NCI-H146 treated with DMSO at 0.1 percent for 48 hours (cell line): ENCODE results near the gene ASCC3.

Experiments
- DNase-seq: peaks from one replicate; lab custom pipeline; 2025; ENCODE audit not compliant: unreplicated experiment; lab: John Stamatoyannopoulos, UW

ASCC3 gene

GRCh38 chr6:100612094-100612493, 269.0 kb downstream of the ASCC3 start:
- DNase-seq, result no peak

DNA sequence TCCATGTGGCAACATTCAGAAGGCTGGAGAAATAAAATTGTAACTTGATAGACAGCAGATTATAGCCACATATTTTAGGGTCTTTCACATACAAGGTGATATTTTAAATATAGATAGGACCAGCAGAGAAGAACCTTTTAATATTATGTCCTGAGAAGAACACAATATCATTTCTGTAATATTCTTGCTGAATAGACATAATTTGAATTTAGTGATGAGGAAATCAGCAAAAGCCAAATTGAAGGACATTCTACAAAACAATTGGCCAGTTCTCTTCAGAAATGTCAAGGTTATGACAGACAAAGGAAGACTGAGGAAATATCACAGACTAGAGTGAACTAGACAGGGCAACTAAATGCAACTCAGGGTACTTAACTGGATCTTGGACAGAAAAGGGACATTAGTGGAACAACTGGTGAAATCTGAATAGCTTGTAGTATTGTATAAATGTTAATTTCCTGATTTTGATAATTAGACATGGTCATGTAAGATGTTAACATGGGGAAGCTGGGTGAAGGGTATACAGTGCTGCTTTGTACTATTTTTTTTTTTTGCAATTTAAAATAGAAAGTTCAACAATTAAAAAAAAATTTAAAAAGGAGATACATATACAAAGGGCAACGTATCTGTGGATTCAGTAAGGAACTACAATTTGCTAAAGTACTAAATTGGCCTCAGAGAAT, 281.9 kb downstream of the ASCC3 start:
- DNase-seq, result no peak

DNA sequence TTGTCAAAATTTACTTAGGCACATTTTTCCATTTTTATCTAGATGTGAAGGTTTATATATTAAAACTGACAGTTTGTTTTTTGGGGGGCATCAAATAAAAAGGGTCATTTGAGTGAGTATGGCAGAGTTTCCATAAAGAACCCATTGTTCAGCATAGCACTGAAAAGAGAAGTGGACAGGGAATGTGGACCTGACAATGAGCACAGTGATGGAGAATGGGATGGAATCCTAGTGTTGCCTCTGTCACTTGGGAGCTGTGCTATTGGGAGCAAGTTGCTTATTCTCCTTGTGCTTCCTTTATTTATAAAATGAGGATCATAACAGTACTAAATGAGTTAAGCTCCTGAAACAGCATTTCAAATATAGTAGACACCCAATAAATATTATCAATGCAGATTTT, 285.7 kb downstream of the ASCC3 start:
- DNase-seq, result no peak

DNA sequence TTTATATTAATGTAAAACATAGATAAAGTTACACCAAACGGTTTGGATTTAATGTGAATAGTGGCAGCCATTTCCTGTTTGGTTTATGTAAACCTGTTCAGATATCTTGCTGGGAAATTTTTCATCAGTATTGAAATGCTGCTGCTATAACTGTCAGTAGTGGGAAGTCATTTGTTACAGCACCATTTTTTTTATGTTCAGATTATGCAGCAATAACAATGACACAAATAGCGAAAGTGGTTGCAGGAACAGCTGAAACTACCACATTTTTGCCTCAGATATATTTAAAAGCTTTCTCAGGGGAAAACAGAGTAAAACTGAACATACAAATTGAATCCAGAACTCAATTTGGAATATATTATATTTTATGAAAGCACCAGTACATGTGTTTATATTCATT, 287.6 kb downstream of the ASCC3 start:
- DNase-seq, result peak; percentile 72

DNA sequence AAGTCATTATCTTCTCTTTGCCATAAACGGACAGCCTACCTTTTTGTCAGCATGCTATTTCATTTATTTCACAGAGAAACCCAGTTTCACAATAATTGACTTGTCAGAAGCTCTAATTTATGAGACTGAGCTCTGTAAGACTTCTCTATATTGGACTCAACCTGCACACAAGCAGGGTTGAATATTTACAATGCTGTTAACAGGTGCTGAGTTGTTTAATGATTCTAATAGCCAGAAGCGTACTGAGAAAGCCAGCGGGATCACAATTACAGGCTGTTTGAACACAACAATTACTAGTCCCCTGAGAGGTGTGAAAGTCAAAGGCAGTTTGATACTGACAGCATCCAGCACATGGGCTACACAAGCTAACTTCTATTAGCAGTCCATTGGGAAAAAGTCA, 288.2 kb downstream of the ASCC3 start:
- DNase-seq, result peak; percentile 99

DNA sequence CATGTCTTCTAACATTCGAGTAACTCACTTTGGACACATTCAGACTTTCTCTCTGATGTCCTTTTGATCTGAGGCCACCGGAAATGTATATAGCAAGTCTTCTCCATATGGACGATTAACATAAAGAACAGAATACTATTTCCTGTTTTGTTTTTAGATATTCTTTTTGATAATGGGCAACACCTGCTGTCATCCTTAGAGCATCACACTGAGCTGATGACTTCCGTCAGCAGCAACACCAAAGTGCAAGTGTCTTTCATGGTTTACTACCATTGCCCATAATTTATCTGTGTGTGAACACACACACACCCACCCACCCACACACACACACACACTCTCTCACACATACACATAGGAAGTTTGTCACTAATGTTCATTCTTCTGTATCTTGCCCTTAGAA, 303.7 kb downstream of the ASCC3 start:
- no peak for DNase-seq

GRCh38 chr6:100575921-100576320, 305.2 kb downstream of the ASCC3 start:
- DNase-seq, result no peak

DNA sequence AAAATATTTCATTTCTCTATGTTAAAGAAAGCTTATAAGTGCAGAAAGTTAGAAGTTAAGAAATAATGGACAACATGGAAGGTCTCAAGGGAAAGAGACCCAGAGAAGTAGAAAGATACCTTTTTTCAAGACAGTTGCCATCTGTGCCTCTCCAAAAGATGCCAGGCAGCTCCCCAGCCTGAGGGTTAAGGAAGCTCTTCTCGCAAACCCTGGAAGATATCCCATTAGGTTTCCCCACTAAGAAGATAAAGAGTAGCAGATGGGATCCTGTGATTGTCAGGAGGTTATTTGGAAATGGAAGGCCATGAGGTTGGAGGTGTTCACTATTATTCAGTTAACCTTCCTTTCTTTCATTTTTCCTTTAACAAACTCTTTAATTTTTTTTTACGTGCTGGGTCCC, 306.3 kb downstream of the ASCC3 start:
- DNase-seq, result no peak

GRCh38 chr6:100573166-100573565, 308.0 kb downstream of the ASCC3 start:
- no peak for DNase-seq

DNA sequence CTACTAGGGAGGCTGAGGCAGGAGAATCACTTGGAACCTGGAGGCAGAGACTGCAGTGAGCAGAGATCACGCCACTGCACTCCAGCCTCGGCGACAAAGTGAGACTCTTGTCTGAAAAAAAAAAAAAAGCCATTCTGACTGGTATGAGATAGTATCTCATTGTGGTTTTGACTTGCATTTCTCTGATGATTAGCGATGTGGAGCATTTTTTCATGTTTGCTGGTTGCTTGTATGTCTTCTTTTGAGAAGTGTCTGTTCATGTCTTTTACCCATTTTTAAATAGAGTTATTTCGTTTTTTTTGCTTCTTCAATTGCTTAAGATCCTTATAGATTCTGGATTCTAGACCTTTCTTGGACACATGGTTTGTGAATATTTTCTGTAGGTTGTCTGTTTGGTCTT, 312.9 kb downstream of the ASCC3 start:
- DNase-seq, result no peak

GRCh38 chr6:100566563-100566962, 314.6 kb downstream of the ASCC3 start:
- no peak for DNase-seq

DNA sequence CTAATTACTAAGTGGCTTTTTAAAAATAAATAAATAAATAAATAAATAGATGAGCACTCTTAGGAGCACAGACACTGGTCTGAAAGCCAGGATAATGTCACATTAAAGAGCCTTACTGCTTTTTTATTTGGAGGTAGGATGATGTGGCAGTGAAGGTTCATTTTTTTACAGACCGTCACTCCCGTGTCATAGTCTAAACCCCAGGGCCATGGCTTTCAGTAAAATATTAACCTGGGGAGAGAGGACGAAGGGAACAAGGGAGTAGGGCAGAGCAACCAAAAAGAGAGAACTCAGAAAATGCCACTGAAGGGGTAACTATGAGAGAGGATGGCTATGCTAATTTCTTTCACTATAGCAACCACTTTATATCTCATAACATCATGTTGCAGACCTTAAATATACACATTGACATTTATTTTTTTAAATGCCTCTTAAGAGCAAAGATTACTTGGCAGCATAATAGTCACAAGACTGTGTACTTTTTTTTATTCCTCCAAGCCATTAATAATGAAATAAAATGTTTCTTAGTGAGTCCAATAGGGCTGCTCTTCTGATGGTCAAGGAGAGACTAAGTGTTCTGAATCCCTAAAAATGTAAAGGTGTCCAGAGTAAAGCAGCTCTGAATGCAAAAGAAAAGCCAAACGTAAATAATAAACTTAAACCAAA, 315.6 kb downstream of the ASCC3 start:
- no peak for DNase-seq

DNA sequence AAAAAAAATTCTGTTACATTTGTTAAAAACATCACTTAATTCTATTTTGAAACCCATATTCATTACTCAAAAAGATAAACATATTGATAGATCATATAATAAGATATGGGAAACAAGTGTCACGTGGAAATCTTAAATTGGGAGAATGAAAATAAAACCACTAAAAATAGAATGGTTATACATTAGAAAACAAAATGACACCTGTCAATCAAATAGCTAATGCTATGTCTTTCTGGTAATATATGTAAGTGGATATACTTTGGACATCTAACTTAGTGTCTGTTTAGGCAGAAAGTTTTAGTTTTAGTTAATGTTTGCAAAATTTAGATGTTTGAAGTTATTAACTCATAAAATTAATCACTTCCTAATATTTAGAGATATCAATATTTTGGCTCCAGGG, 321.3 kb downstream of the ASCC3 start:
- DNase-seq, result no peak

DNA sequence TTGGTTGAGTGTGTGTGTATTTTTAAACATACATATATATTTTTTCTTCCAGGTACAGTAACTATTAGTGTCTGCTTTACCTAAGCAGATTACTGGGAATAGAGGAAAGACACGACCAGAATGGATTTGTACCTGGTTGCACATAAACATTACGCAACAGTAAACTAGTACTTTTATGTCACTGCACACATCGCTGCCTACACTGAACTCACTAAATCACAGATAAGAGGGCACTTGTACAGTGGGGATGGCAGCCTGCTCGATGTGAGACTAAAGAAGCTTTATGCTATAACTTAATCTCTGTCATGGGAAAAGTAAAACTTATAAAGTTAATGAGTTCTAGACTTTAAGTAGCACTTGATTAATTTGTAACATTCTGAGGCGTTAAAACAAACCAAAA, 326.9 kb downstream of the ASCC3 start:
- peak; percentile 16 for DNase-seq

DNA sequence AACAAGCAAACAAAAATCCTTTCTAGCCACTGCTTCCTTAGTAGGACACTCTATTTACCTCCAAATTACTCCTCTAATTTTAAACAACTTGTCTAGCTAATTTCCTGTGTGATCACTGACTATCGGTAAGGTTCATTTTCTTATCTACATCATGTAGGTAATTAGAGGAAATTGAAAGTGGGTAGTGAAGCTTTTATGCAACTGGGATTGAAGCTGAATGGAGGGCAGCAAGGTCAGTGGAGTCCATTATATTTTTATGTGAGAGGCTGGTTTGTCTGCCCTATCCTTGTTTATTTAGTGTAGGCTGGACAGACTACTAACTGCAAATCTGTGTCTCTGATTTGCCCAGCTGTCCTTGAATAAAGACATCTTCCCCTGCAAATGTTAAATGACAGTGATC, 327.9 kb downstream of the ASCC3 start:
- DNase-seq, result peak; percentile 98

DNA sequence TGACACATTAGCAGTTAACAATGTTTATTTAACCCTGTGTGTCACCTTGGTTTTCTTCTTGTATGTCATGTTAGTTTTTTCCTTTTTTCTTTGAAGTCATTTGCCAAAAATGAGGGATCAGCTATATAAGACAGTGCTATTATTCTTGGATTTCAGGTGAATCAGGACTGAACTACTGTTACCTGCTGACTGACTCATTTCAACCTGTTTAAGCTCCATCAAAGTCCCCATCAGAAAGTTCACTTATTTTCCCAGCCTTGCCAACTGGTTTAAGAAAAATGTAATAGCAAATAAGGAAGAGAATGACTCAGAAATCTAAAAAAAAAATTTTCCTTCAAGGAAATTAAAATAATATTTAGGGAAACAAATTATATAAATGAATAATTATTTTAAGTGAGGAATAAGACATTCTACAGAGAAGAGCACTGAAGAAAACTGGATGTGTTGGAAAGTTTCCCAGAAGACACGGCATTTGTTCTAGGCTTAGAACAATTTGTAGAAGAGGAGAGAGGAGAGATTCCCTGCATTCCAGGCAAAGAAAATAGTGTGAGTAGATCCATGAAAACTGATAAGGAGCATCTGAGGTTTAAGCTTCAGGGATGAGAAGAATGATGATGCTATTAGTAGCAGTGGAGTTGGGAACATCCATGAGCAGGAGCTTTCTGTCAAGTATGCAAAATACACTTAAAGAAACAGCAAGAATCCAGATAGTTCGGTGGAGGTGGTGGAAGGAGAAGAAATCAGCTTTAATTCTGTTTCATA, 331.5 kb downstream of the ASCC3 start:
- DNase-seq, result no peak

- DNase-seq, result no peak
Observed at GRCh38 chr6:100538086-100538485, 343.0 kb downstream of the ASCC3 start.

GRCh38 chr6:100518588-100518987, 362.5 kb downstream of the ASCC3 start:
- DNase-seq, result peak; percentile 55

DNA sequence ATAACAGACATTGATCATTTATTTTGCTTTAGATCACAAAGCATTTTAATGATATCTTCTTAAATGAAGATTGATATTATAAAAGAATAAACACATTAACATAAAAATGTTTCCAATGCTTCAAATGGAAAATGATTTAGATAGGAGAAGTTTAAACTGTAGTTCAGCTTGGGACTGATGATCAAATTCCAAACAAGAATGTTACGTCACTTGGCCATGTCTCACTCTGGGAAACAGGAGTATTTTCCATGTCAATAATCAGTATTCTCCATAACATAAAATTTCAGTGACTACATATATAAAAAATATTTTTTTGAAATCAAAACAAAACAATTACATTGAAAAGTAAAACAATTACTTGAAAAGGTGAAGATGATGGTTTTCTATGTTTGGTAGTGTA, 363.5 kb downstream of the ASCC3 start:
- DNase-seq, result no peak

DNA sequence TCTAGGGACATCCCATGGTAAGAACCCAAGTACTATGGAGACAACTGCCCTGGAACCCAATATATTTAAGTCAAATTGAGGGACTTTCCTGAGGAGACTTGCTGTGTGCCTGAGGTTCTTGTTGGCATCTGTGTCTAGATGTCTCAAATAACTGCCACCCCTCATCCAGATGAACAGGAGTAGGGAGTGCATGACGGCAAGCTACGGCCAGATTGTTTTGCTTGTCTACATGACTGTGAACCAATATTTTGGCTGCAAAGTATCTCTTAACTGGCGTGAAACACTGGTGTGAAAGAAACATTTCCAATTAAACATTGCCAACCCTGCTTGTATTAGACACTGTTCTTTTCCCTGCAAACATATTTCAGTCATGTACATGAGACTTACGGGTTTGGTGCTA, 364.0 kb downstream of the ASCC3 start:
- no peak for DNase-seq

- DNase-seq, result no peak
Observed at GRCh38 chr6:100514660-100515059, 366.5 kb downstream of the ASCC3 start.

DNA sequence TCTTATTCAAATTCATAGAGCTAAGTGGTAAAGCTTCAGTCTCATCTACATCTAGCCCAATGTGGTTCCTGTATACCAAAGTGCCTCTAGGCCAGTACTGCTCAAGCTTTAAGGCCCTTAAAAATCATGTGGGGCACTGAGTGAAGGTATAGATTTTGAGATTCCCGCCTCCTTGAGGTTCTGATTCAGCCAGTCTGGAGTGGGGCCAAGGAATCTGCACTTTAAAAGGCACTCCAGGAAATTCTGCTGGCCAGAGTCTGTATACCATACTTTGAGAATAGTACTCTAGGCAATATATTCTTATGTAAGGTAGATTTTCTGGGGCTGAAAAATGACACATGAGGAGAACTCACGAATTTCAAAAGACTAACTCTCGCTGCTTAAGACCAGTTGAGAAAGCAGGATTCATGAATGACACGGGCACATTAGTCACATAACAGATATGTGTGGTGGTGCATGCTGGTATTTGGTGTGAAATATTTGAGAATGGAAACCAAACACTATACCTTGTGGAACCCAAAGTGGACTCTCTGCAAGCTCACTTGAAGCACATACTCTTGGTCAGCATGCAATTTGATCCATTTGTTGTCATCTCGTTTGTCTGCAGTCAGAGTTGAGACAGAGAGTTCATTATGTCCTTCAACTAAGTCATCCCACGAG, 368.8 kb downstream of the ASCC3 start:
- DNase-seq, result no peak
